Retinal pigment epithelial cell (primary cell): ENCODE data around the gene ZNF584.

ENCODE experiments used
- DNase-seq: peaks from one replicate; pipeline ENCODE4 v3.0.0-alpha.2; 2010; ENCODE audit warnings: low read depth
- H3K4me3 ChIP-seq: 2 replicates; pipeline ENCODE4 v1.5.1; 2011; ENCODE audit warnings: mild to moderate bottlenecking, low read length, control low read depth, moderate library complexity
- CTCF ChIP-seq: conservative IDR thresholded peaks from 2 replicates; pipeline ENCODE4 v1.5.1; 2011; ENCODE audit warnings: low read depth, low read length, control low read depth, inconsistent platforms

ZNF584 gene

GRCh38 chr19:58388175-58388526 is 20.3 kb upstream of the ZNF584 start:
- no peak for DNase-seq
- peak overlapping the region; percentile 66 for H3K4me3 ChIP-seq
- TF ChIP-seq CTCF: peak; percentile 1

GRCh38 chr19:58392945-58393724 is 15.3 kb upstream of the ZNF584 start:
- H3K4me3 ChIP-seq: no peak overlapping the region
- no peak for DNase-seq
- no peak for TF ChIP-seq CTCF

GRCh38 chr19:58393725-58394033 is 14.8 kb upstream of the ZNF584 start:
- H3K4me3 ChIP-seq: no peak overlapping the region
- DNase-seq: no peak
- TF ChIP-seq CTCF: no peak

GRCh38 chr19:58394821-58395219 is 13.6 kb upstream of the ZNF584 start:
- DNase-seq: no peak
- no peak for TF ChIP-seq CTCF

GRCh38 chr19:58395220-58395978 is 13.1 kb upstream of the ZNF584 start, which contains the start of gene RNF225:
Gene RNF225, plus strand, starts transcription at chr19:58395656. Its CDS starts 434 bp downstream, at chr19:58396090.
- no peak for TF ChIP-seq CTCF
- DNase-seq: no peak
- H3K4me3 ChIP-seq: no peak within 1 kb of the TSS

More at GRCh38 chr19:58394821-58395219, 13.6 kb upstream of the ZNF584 start:
- no peak overlapping the region for H3K4me3 ChIP-seq

- DNase-seq: no peak
- no peak overlapping the region for H3K4me3 ChIP-seq
- TF ChIP-seq CTCF: no peak
These were observed 12.3 kb upstream of the ZNF584 start for GRCh38 chr19:58395979-58396627.
